GM18868 (cell line): ENCODE results near the gene TWSG1.
A peak's percentile ranks its signal among the peaks of the same experiment; 100 is the strongest.
"Not testable (repeated sequence)": the region's sequence is repeated elsewhere in the genome, so short reads cannot be mapped to it uniquely, and the experiment has no call there.

ENCODE experiments used
- ATAC-seq: cut with Tn5 transposase; IDR thresholded peaks from one replicate; pipeline ENCODE4 v1.9.1; 2021; ENCODE audit warnings: mild to moderate bottlenecking, moderate library complexity; ENCODE audit not compliant: unreplicated experiment

Gene TWSG1

GRCh38 chr18:9334973-9335696, 562 bp downstream of the TWSG1 start:
- peak; percentile 40 for ATAC-seq

GRCh38 chr18:9335697-9336045, 1.1 kb downstream of the TWSG1 start:
- ATAC-seq, result no peak

- ATAC-seq, result no peak
Measured at GRCh38 chr18:9336827-9337226, 2.3 kb downstream of the TWSG1 start.

GRCh38 chr18:9337873-9338272, 3.3 kb downstream of the TWSG1 start:
- ATAC-seq, result peak; percentile 35

- no peak for ATAC-seq
Measured at GRCh38 chr18:9340472-9340871, 5.9 kb downstream of the TWSG1 start.

- no peak for ATAC-seq
Measured at GRCh38 chr18:9343577-9343976, 9.0 kb downstream of the TWSG1 start.

- no peak for ATAC-seq
Measured at GRCh38 chr18:9346775-9347174, 12.2 kb downstream of the TWSG1 start.

GRCh38 chr18:9348079-9348671, 13.6 kb downstream of the TWSG1 start:
- peak; percentile 67 for ATAC-seq

- no peak for ATAC-seq
Measured at GRCh38 chr18:9348766-9349165, 14.2 kb downstream of the TWSG1 start.

GRCh38 chr18:9353596-9353995, 19.0 kb downstream of the TWSG1 start:
- ATAC-seq, result peak; percentile 86

GRCh38 chr18:9354256-9354655, 19.7 kb downstream of the TWSG1 start:
- ATAC-seq, result peak; percentile 68

GRCh38 chr18:9356976-9357375, 22.4 kb downstream of the TWSG1 start:
- no peak for ATAC-seq

GRCh38 chr18:9359796-9360195, 25.2 kb downstream of the TWSG1 start:
- ATAC-seq, result no peak

GRCh38 chr18:9361191-9361590, 26.6 kb downstream of the TWSG1 start:
- ATAC-seq, result no peak

- ATAC-seq, result no peak
Measured at GRCh38 chr18:9362869-9363268, 28.3 kb downstream of the TWSG1 start.

GRCh38 chr18:9364242-9364641, 29.7 kb downstream of the TWSG1 start:
- no peak for ATAC-seq

GRCh38 chr18:9365406-9365805, 30.8 kb downstream of the TWSG1 start:
- no peak for ATAC-seq

GRCh38 chr18:9366126-9366714, 31.6 kb downstream of the TWSG1 start:
- ATAC-seq, result no peak

- not testable (repeated sequence) for ATAC-seq
Measured at GRCh38 chr18:9373254-9373653, 38.7 kb downstream of the TWSG1 start.

- ATAC-seq, result no peak
Measured at GRCh38 chr18:9379118-9379517, 44.5 kb downstream of the TWSG1 start.

GRCh38 chr18:9380101-9380500, 45.5 kb downstream of the TWSG1 start:
- no peak for ATAC-seq

- no peak for ATAC-seq
Measured at GRCh38 chr18:9380621-9381395, 46.2 kb downstream of the TWSG1 start.
